A673 (cell line): Measurements from ENCODE around the gene SLC35A2.

Experiments
- EZH2 ChIP-seq: fragments of 200-600 bp; sonication (generic); IDR thresholded peaks from 2 replicates; pipeline ENCODE4 v1.6.1; 2017; ENCODE audit warnings: borderline replicate concordance, low read depth, mild to moderate bottlenecking, mixed read lengths, antibody characterized with exemption, low read length; ENCODE audit not compliant: poor library complexity, severe bottlenecking
- TF ChIP-seq, protein P1 (sequence below): fragments of 300-800, 200-600 bp; sonication (generic); conservative IDR thresholded peaks from 2 replicates; pipeline ENCODE4 v1.5.1; 2017; ENCODE audit warnings: low read depth, mild to moderate bottlenecking, antibody characterized with exemption, low read length, moderate library complexity, mixed read lengths

DNA sequence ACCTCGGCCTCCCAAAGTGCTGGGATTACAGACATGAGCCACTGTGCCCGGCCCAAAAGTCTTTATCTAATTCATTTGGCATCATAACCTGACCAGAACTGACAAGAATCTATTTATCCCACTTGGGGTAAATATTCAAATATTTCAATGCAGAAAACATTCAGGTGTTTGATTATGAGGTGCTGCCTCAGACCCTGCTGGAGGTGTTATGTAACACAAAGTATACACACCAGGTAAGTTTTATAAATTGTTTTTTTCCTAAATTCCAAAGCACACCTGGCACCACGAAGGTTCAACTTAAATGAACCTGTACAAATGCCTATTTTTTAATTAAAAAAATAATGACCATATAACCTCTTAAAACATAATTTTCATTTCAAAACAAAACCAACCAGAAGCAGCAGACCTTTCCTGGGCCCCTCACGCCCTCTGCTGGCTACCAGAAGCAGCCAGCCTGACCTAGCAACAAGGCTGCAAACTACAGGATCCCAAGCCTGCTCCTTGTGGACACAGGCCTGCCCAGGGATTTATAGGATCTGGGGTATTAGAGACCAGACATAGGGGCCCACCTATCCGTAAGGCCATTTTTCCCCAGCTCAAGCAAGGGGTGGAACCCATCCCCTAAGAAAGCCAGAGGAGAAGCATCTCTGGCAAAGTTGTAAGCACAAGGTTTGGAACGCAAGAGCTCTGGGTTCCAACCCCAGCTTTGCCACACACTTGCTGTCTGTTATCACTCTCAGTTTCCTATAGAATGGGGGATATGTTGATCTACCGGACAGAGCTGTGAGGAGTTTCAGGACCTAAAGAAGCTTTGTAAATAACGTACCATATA, 34.3 kb upstream of the SLC35A2 start:
- TF ChIP-seq, protein P1, sequence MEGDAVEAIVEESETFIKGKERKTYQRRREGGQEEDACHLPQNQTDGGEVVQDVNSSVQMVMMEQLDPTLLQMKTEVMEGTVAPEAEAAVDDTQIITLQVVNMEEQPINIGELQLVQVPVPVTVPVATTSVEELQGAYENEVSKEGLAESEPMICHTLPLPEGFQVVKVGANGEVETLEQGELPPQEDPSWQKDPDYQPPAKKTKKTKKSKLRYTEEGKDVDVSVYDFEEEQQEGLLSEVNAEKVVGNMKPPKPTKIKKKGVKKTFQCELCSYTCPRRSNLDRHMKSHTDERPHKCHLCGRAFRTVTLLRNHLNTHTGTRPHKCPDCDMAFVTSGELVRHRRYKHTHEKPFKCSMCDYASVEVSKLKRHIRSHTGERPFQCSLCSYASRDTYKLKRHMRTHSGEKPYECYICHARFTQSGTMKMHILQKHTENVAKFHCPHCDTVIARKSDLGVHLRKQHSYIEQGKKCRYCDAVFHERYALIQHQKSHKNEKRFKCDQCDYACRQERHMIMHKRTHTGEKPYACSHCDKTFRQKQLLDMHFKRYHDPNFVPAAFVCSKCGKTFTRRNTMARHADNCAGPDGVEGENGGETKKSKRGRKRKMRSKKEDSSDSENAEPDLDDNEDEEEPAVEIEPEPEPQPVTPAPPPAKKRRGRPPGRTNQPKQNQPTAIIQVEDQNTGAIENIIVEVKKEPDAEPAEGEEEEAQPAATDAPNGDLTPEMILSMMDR = peak; percentile 84
- no peak for TF ChIP-seq EZH2
